ENCODE results near the gene SERTAD1.

SERTAD1 gene

DNA sequence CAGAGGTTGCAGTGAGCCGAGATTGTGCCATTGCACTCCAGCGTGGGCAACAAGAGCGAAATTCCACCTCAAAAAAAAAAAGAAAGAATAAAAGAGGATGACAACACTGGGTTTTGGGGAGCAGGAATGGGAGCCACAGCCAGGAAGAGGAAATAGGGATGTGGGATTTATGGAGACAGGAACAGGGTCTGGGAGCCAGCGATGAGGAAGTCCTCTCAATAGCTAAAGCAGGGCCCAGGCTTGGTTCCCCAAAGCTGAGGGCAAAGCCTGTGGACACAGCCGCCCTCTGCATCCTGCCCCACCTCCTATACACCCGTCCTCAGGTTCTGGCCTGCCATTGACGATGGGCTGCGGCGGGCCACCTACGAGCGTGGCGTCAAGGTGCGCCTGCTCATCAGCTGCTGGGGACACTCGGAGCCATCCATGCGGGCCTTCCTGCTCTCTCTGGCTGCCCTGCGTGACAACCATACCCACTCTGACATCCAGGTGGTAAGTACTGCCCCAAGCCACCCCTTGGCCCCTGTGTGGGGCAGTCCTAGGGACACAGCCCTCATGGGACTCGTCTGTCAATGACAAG lies 49.4 kb downstream of the SERTAD1 start:
- no peak overlapping the region for H2AFZ ChIP-seq (ENCODE audit: low read depth)
- H3K27me3 ChIP-seq (ENCODE audit: insufficient read depth, low read depth): no peaks in the 10 kb centered on the region
- TF ChIP-seq, protein P1, sequence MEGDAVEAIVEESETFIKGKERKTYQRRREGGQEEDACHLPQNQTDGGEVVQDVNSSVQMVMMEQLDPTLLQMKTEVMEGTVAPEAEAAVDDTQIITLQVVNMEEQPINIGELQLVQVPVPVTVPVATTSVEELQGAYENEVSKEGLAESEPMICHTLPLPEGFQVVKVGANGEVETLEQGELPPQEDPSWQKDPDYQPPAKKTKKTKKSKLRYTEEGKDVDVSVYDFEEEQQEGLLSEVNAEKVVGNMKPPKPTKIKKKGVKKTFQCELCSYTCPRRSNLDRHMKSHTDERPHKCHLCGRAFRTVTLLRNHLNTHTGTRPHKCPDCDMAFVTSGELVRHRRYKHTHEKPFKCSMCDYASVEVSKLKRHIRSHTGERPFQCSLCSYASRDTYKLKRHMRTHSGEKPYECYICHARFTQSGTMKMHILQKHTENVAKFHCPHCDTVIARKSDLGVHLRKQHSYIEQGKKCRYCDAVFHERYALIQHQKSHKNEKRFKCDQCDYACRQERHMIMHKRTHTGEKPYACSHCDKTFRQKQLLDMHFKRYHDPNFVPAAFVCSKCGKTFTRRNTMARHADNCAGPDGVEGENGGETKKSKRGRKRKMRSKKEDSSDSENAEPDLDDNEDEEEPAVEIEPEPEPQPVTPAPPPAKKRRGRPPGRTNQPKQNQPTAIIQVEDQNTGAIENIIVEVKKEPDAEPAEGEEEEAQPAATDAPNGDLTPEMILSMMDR (conservative IDR thresholded peaks at IDR 0.05; ENCODE audit: low read depth, low read length): no peak
- no peak overlapping the region for H3K9ac ChIP-seq
- no peak overlapping the region for H3K4me2 ChIP-seq
- H3K4me1 ChIP-seq (ENCODE audit: low read depth, poor library complexity, severe bottlenecking): no peaks in the 10 kb centered on the region
- no peaks in the 10 kb centered on the region for H4K20me1 ChIP-seq (ENCODE audit: insufficient read depth)
- H3K79me2 ChIP-seq (ENCODE audit: insufficient read depth, low read depth): no peaks in the 10 kb centered on the region
- no peak overlapping the region for H3K27ac ChIP-seq
- no peak overlapping the region for H3K4me3 ChIP-seq (IDR thresholded peaks at IDR 0.05; ENCODE audit: insufficient read depth, low read depth, low read length)
- H3K36me3 ChIP-seq (ENCODE audit: insufficient read depth): no peaks in the 10 kb centered on the region

DNA sequence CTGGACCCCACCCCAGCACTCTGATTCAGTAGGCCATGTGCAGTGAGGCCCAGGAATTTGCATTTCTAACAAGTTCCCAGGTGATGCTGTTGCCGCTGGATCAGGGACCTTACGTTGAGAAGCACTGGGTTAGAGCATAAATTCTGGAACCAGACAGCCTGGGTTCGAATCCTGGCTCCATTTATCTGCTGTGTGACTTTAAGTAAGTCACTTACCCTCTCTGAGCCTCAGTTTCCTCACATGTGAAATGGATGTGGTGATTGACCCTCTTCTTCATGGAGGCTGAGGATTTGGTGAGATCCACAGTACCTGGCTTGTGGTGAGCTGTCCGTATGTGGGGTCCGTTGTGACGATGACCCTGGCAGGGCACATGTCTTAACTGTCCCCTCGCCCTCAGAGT lies 51.7 kb downstream of the SERTAD1 start:
- no peaks in the 10 kb centered on the region for H4K20me1 ChIP-seq (ENCODE audit: insufficient read depth)
- no peak overlapping the region for H3K4me2 ChIP-seq
- TF ChIP-seq, protein P1 (conservative IDR thresholded peaks at IDR 0.05; ENCODE audit: low read depth, low read length): no peak
- no peak overlapping the region for H3K4me3 ChIP-seq (IDR thresholded peaks at IDR 0.05; ENCODE audit: insufficient read depth, low read depth, low read length)
- H3K27ac ChIP-seq: no peak overlapping the region
- no peaks in the 10 kb centered on the region for H3K36me3 ChIP-seq (ENCODE audit: insufficient read depth)
- H3K4me1 ChIP-seq (ENCODE audit: low read depth, poor library complexity, severe bottlenecking): no peaks in the 10 kb centered on the region
- no peak overlapping the region for H3K9ac ChIP-seq
- no peaks in the 10 kb centered on the region for H3K27me3 ChIP-seq (ENCODE audit: insufficient read depth, low read depth)
- H3K79me2 ChIP-seq (ENCODE audit: insufficient read depth, low read depth): no peaks in the 10 kb centered on the region
- no peak overlapping the region for H2AFZ ChIP-seq (ENCODE audit: low read depth)

DNA sequence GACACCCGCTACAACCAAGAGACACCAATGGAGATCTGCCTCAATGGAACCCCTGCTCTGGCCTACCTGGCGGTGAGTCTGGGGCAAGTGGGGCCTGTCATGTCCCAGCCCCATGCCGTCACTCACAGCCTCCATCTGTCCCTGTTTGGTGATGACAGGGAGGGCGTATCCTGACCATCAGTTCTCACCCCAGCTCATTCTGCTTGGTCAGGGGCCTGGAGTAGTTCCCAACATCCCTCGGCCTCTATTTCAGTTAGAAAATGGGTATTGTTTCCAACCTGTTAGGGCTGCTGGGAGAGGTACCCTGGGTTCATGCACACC lies 54.0 kb downstream of the SERTAD1 start:
- Histone ChIP-seq H3K36me3 (ENCODE audit: insufficient read depth) (no peaks in the 10 kb centered on the region), H3K27me3 (ENCODE audit: insufficient read depth, low read depth) (no peaks in the 10 kb centered on the region), H3K9ac (no peak overlapping the region), H4K20me1 (ENCODE audit: insufficient read depth) (no peaks in the 10 kb centered on the region), H3K4me2 (no peak overlapping the region), H3K79me2 (ENCODE audit: insufficient read depth, low read depth) (no peaks in the 10 kb centered on the region), H3K4me3 (IDR thresholded peaks at IDR 0.05; ENCODE audit: insufficient read depth, low read depth, low read length) (no peak overlapping the region), H3K27ac (no peak overlapping the region), H3K4me1 (ENCODE audit: low read depth, poor library complexity, severe bottlenecking) (no peaks in the 10 kb centered on the region), H2AFZ (ENCODE audit: low read depth) (no peak overlapping the region)
- TF ChIP-seq, protein P1 (conservative IDR thresholded peaks at IDR 0.05; ENCODE audit: low read depth, low read length): no peak
